ENCODE results near the gene GSE1. TPM values are rescaled to one million over a fixed set of nuclear protein-coding genes. Genes with fewer than 3 reads are reported as not detected.

Gene GSE1
- total and polyA plus RNA-seq, 2 of the 13 experiments (the other 11 are each of a cell fraction or from before 2014, with no cell fraction given), result 16.1 to 31.2 TPM

DNA sequence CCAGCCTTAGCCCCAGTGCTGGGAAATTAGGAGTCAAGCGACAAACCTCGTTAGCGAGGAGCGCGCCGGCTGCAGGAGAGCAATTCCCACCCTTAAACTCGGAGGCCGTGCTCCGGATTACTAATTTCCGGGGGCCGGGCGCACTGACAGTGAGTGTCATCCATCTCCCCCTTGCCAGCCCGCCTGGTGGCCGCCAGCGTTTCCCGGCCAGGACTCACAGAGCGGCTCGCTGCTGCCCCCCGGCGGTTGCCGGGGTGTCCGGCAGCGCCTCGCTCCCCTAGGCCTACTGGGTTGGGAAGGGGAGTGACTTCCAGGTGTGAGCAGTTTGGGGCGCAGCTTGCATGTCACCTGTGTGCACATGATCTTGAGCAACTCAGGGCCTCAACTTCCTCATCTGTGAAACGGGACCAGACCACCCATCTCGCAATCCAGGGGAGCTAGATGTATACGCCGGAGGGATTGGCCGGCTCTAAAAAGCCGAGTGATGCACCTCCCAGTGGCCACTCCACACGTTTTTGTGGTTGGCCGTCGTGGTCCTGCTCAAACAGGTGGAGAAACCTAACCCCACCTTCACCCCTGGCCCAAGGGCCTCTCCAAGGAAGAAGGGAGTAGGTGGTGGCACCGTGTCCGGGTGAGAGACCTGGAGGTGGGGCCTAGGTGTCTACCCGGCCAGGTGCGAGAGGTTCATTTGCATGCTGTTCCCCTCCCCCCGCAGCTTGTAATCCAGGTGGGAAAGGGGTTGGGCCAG is 2.5 kb upstream of the GSE1 start (continued):
- TF ChIP-seq, protein P1, sequence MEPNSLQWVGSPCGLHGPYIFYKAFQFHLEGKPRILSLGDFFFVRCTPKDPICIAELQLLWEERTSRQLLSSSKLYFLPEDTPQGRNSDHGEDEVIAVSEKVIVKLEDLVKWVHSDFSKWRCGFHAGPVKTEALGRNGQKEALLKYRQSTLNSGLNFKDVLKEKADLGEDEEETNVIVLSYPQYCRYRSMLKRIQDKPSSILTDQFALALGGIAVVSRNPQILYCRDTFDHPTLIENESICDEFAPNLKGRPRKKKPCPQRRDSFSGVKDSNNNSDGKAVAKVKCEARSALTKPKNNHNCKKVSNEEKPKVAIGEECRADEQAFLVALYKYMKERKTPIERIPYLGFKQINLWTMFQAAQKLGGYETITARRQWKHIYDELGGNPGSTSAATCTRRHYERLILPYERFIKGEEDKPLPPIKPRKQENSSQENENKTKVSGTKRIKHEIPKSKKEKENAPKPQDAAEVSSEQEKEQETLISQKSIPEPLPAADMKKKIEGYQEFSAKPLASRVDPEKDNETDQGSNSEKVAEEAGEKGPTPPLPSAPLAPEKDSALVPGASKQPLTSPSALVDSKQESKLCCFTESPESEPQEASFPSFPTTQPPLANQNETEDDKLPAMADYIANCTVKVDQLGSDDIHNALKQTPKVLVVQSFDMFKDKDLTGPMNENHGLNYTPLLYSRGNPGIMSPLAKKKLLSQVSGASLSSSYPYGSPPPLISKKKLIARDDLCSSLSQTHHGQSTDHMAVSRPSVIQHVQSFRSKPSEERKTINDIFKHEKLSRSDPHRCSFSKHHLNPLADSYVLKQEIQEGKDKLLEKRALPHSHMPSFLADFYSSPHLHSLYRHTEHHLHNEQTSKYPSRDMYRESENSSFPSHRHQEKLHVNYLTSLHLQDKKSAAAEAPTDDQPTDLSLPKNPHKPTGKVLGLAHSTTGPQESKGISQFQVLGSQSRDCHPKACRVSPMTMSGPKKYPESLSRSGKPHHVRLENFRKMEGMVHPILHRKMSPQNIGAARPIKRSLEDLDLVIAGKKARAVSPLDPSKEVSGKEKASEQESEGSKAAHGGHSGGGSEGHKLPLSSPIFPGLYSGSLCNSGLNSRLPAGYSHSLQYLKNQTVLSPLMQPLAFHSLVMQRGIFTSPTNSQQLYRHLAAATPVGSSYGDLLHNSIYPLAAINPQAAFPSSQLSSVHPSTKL (CRISPR knock-in tag; IDR thresholded peaks at IDR 0.05), result peak; percentile 38; the same call in 1 of the 2 replicates
- TF ChIP-seq, protein P2, sequence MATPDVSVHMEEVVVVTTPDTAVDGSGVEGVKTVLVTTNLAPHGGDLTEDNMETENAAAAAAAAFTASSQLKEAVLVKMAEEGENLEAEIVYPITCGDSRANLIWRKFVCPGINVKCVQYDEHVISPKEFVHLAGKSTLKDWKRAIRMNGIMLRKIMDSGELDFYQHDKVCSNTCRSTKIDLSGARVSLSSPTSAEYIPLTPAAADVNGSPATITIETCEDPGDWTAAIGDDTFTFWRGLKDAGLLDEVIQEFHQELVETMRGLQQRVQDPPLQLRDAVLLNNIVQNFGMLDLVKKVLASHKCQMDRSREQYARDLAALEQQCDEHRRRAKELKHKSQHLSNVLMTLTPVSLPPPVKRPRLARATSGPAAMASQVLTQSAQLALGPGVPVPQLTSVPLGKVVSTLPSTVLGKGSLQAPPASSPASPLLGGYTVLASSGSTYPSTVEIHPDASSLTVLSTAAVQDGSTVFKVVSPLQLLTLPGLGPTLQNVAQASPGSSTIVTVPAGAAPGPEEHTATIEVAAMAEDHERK (CRISPR knock-in tag; IDR thresholded peaks at IDR 0.05; ENCODE audit: low read depth), result no peak
- TF ChIP-seq, protein P3, sequence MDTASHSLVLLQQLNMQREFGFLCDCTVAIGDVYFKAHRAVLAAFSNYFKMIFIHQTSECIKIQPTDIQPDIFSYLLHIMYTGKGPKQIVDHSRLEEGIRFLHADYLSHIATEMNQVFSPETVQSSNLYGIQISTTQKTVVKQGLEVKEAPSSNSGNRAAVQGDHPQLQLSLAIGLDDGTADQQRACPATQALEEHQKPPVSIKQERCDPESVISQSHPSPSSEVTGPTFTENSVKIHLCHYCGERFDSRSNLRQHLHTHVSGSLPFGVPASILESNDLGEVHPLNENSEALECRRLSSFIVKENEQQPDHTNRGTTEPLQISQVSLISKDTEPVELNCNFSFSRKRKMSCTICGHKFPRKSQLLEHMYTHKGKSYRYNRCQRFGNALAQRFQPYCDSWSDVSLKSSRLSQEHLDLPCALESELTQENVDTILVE (CRISPR knock-in tag; IDR thresholded peaks at IDR 0.05), result peak; percentile 62; the same call in 1 of the 2 replicates
- TF ChIP-seq GZF1 (CRISPR knock-in tag; IDR thresholded peaks at IDR 0.05) (peak; percentile 72; the same call in 1 of the 2 replicates), ZNF879 (CRISPR knock-in tag; IDR thresholded peaks at IDR 0.05) (no peak), ZKSCAN1 (IDR thresholded peaks at IDR 0.05; ENCODE audit: low read length) (peak; percentile 24; the same call in 1 of the 2 replicates), KMT2A (CRISPR knock-in tag; IDR thresholded peaks at IDR 0.05) (peak; percentile 55), ZNF44 (CRISPR knock-in tag; IDR thresholded peaks at IDR 0.05) (peak; percentile 80; the same call in 1 of the 2 replicates), EP300 (IDR thresholded peaks at IDR 0.05; ENCODE audit: low read depth in 2 of 2, low read length in 2 of 2) (0 out of 4 replicates have a peak, but pooled peaks have one; percentile 3 to 31), EP300 (CRISPR knock-in tag; IDR thresholded peaks at IDR 0.05; ENCODE audit: borderline replicate concordance) (no peak; the same call in 1 of the 2 replicates), ZNF768 (CRISPR knock-in tag; IDR thresholded peaks at IDR 0.05) (no peak), ZNF383 (CRISPR knock-in tag; IDR thresholded peaks at IDR 0.05; ENCODE audit: borderline replicate concordance) (peak; percentile 94; the same call in 1 of the 2 replicates), ZNF232 (CRISPR knock-in tag; IDR thresholded peaks at IDR 0.05; ENCODE audit: borderline replicate concordance) (peak; percentile 59), ZNF136 (CRISPR knock-in tag; IDR thresholded peaks at IDR 0.05; ENCODE audit: low read depth) (no peak), YEATS2 (CRISPR knock-in tag; IDR thresholded peaks at IDR 0.05; ENCODE audit: borderline replicate concordance) (peak; percentile 4; the same call in 1 of the 2 replicates), SP5 (CRISPR knock-in tag; IDR thresholded peaks at IDR 0.05; ENCODE audit: borderline replicate concordance, low read depth) (no peak), HNF4G (IDR thresholded peaks at IDR 0.05; ENCODE audit: borderline replicate concordance, low read depth, low read length) (no peak), HNF4G (CRISPR knock-in tag; IDR thresholded peaks at IDR 0.05; ENCODE audit: borderline replicate concordance, low read depth) (0 out of 2 replicates have a peak, but pooled peaks have one; percentile 51), ZFX (CRISPR knock-in tag; IDR thresholded peaks at IDR 0.05; ENCODE audit: low read depth) (peak; percentile 77)
- TF ChIP-seq, protein P4, sequence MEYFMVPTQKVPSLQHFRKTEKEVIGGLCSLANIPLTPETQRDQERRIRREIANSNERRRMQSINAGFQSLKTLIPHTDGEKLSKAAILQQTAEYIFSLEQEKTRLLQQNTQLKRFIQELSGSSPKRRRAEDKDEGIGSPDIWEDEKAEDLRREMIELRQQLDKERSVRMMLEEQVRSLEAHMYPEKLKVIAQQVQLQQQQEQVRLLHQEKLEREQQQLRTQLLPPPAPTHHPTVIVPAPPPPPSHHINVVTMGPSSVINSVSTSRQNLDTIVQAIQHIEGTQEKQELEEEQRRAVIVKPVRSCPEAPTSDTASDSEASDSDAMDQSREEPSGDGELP (IDR thresholded peaks at IDR 0.05; ENCODE audit: borderline replicate concordance, low read depth), result peak; percentile 24; the same call in 1 of the 2 replicates
- TF ChIP-seq, protein P5, sequence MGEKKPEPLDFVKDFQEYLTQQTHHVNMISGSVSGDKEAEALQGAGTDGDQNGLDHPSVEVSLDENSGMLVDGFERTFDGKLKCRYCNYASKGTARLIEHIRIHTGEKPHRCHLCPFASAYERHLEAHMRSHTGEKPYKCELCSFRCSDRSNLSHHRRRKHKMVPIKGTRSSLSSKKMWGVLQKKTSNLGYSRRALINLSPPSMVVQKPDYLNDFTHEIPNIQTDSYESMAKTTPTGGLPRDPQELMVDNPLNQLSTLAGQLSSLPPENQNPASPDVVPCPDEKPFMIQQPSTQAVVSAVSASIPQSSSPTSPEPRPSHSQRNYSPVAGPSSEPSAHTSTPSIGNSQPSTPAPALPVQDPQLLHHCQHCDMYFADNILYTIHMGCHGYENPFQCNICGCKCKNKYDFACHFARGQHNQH (CRISPR knock-in tag; IDR thresholded peaks at IDR 0.05), result peak; percentile 87
